ENCODE measurements around the gene CDKN2AIPNL. TPM values are rescaled to one million over a fixed set of nuclear protein-coding genes. Genes with fewer than 3 reads are reported as not detected.
A peak's percentile ranks its signal among the peaks of the same experiment; 100 is the strongest.

CDKN2AIPNL gene
- total RNA-seq, 2 experiments from 2014 or later = 12.8 to 15.5 TPM

GRCh38 chr5:134371834-134372340 lies 39.8 kb downstream of the CDKN2AIPNL start:
- peak overlapping the region; percentile 97 for H3K27ac Mint-ChIP-seq
- Histone ChIP-seq H3K9me3 (ENCODE audit: control insufficient read depth in 1 of 2, insufficient read depth in 1 of 2, low read length in 2 of 2) (no peaks in the 10 kb centered on the region), H3K4me1 (ENCODE audit: insufficient read depth, low read length) (peaks cover 34% of the 10 kb centered on the region), H3K27ac (ENCODE audit: low read depth in 1 of 2, low read length in 2 of 2) (peak overlapping the region; percentile 97 to 98), H3K4me3 (ENCODE audit: low read length) (peak overlapping the region; percentile 100), H3K27me3 (ENCODE audit: control insufficient read depth in 1 of 2, insufficient read depth in 2 of 2, low read length in 2 of 2) (no peaks in the 10 kb centered on the region), H3K36me3 (ENCODE audit: insufficient read depth, low read length) (peaks cover 15% of the 10 kb centered on the region)
- ChIA-PET CTCF (interaction anchor here (0.6 to 1.9 kb wide), 5 partner anchors 12 to 215 kb away, joined by 3 to 11 read pairs (median 4); partner anchors contain the start of gene CDKN2AIPNL), POLR2A (interaction anchor here (0.7 to 7.2 kb wide), 24 partner anchors 9 to 1624 kb away, joined by 3 to 145 read pairs (median 4); partner anchors contain the start of genes CAMLG, CCNI2, CDKN2AIPNL and HSPA4)
- no peak for TF ChIP-seq CTCF (IDR thresholded peaks at IDR 0.05)
- H3K27me3 Mint-ChIP-seq = peaks cover 4% of the 10 kb centered on the region
- intact Hi-C loops (cut with DNase I, micrococcal nuclease) = loop anchor here (1.0 to 10.0 kb wide), 11 partner anchors 39 to 533 kb away; partner anchors contain the start of genes CDKN2AIPNL (in 2 of the 2), C5orf24 (in 1 of the 2), CAMLG (in 1 of the 2) and JADE2 (in 1 of the 2)
- H3K9me3 Mint-ChIP-seq = no peaks in the 10 kb centered on the region
- peaks cover 70% of the 10 kb centered on the region for H3K4me1 Mint-ChIP-seq (ENCODE audit: low read depth)
- H3K36me3 Mint-ChIP-seq (ENCODE audit: low read depth) = peaks cover 66% of the 10 kb centered on the region
- H3K4me3 Mint-ChIP-seq = peak overlapping the region; percentile 96
- ATAC-seq (ENCODE audit: poor library complexity) = no peak
- DNase-seq = peak in 13 of 14 experiments; percentile 14 to 56 (median 29)

GRCh38 chr5:134370871-134371833 lies 40.5 kb downstream of the CDKN2AIPNL start, which contains the start of gene UBE2B:
TSS of gene UBE2B (plus strand) at chr5:134371569. CDS start at chr5:134371596, 27 bp downstream.
- peak within 1 kb of the TSS; percentile 97 to 98 for H3K27ac ChIP-seq (ENCODE audit: low read depth in 1 of 2, low read length in 2 of 2)
- peak within 1 kb of the TSS; percentile 97 for H3K27ac Mint-ChIP-seq
- H3K4me1 Mint-ChIP-seq (ENCODE audit: low read depth) = peaks cover 68% of the 10 kb centered on the region
- DNase-seq (peak; percentile 93 to 99 (median 97)), ATAC-seq (ENCODE audit: poor library complexity) (peak; percentile 73)
- peaks cover 61% of the 10 kb centered on the region for H3K36me3 Mint-ChIP-seq (ENCODE audit: low read depth)
- peak within 1 kb of the TSS; percentile 100 for H3K4me3 ChIP-seq (ENCODE audit: low read length)
- ChIA-PET CTCF (interaction anchor here (1.0 to 1.9 kb wide), 5 partner anchors 13 to 368 kb away, joined by 3 to 11 read pairs (median 4); partner anchors contain the start of genes CAMLG and CDKN2AIPNL), POLR2A (interaction anchor here (0.7 to 7.2 kb wide), 27 partner anchors 8 to 1624 kb away, joined by 3 to 145 read pairs (median 4); partner anchors contain the start of genes CAMLG, CCNI2, CDKN2AIPNL and HSPA4)
- no peak for TF ChIP-seq CTCF (IDR thresholded peaks at IDR 0.05)
- peaks cover 4% of the 10 kb centered on the region for H3K27me3 Mint-ChIP-seq
- H3K36me3 ChIP-seq (ENCODE audit: insufficient read depth, low read length) = peaks cover 9% of the 10 kb centered on the region
- H3K9me3 Mint-ChIP-seq = no peaks in the 10 kb centered on the region
- intact Hi-C loops (cut with DNase I, micrococcal nuclease) = loop anchor here (1.0 to 10.0 kb wide), 11 partner anchors 40 to 534 kb away; partner anchors contain the start of genes CDKN2AIPNL (in 2 of the 2), C5orf24 (in 1 of the 2), CAMLG (in 1 of the 2) and JADE2 (in 1 of the 2)
- H3K9me3 ChIP-seq (ENCODE audit: control insufficient read depth in 1 of 2, insufficient read depth in 1 of 2, low read length in 2 of 2) = no peaks in the 10 kb centered on the region
- peak within 1 kb of the TSS; percentile 96 for H3K4me3 Mint-ChIP-seq
- H3K27me3 ChIP-seq (ENCODE audit: control insufficient read depth in 1 of 2, insufficient read depth in 2 of 2, low read length in 2 of 2) = no peaks in the 10 kb centered on the region
- peaks cover 37% of the 10 kb centered on the region for H3K4me1 ChIP-seq (ENCODE audit: insufficient read depth, low read length)
